Measurements from ENCODE around the gene ARHGAP18.

Gene ARHGAP18

GRCh38 chr6:129609635-129610034 is 100.3 kb downstream of the ARHGAP18 start:
- DNase-seq: no peak

- DNase-seq: no peak
Measured at GRCh38 chr6:129608886-129609537, 101.0 kb downstream of the ARHGAP18 start.

- DNase-seq: no peak
Measured at GRCh38 chr6:129607581-129608186, 102.3 kb downstream of the ARHGAP18 start.

DNA sequence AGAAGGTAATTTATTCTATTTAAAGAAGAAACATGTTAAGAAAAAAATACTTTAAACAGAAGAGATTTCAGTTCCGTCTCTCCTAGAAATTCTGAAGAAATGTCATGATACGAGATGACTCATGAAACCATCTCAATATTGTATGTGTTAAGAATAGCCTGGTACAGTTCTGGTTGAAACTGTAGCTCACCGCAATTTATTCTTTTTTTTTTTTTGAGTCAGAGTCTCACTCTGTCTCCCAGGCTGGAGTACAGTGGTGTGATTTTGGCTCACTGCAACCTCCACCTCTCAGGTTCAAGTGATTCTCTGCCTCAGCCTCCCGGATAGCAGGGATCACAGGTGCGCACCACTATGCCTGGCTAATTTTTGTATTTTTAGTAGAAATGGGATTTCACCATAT is 103.3 kb downstream of the ARHGAP18 start:
- DNase-seq: peak; percentile 92

- peak; percentile 73 for DNase-seq
Measured at GRCh38 chr6:129605967-129606366, 104.0 kb downstream of the ARHGAP18 start.

- DNase-seq: no peak
Measured at GRCh38 chr6:129605095-129605494, 104.9 kb downstream of the ARHGAP18 start.

DNA sequence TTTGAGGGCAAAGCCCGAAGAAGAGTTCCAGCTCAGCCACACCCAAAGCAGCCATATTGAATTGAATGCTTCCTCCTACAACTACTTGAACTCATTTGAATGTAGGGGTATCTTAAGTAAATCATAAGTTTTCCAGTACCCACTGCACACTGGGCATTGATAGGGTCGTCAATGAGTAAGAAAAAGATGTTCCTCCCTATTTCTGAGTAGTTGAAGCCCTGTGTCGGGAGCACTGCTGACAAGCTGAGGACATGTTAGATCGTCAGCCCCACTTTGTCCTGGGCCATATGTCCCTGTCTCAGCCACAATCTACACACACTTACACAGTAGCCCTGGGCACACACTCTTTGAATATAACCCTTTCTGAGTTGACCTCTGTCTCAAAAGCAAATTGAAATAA is 105.7 kb downstream of the ARHGAP18 start:
- DNase-seq: no peak

GRCh38 chr6:129603741-129604140 is 106.2 kb downstream of the ARHGAP18 start:
- DNase-seq: peak; percentile 59

DNA sequence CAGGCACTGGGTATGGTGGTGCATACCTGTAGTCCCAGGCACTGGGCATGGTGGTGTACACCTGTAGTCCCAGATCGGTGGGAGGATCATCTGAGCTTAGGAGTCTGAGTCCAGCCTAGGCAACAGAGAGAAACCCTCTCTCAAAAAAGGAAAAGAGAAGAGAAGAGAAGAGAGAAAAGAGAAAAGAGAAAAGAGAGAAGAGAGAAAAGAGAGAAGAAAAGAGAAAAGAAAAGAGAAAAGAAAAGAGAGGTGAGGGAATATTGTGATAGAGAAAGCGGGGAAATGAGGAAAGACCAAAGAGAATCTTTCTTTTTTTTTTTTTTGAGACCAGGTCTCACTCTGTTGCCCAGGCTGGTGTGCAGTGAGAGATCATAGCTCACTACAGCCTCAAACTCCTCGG is 108.7 kb downstream of the ARHGAP18 start:
- no peak for DNase-seq

DNA sequence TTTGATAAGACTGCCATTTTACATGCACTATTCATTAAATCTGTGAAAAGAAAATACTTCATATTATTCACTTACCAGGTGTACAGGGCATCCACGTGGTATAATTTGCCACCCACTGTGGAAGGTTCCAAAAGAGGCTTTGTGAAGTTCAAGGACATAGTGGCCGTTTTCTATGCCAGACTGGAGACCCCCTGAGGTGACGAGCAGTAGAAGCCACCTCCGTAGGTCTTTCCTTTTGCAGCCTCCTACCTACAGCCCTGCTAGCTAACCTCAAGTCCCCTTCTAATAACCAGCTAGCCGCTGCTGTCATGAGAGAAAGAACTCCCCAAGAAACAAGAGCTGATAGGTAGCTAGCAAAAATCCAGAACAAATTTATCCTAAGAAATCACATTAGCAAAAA is 110.5 kb downstream of the ARHGAP18 start:
- no peak for DNase-seq

- peak; percentile 60 for DNase-seq
Measured at GRCh38 chr6:129598244-129599187, 111.5 kb downstream of the ARHGAP18 start.

- DNase-seq: no peak
Measured at GRCh38 chr6:129597023-129597713, 112.8 kb downstream of the ARHGAP18 start.

GRCh38 chr6:129596522-129596921 is 113.5 kb downstream of the ARHGAP18 start:
- no peak for DNase-seq

GRCh38 chr6:129593233-129593564 is 116.8 kb downstream of the ARHGAP18 start:
- no peak for DNase-seq

DNA sequence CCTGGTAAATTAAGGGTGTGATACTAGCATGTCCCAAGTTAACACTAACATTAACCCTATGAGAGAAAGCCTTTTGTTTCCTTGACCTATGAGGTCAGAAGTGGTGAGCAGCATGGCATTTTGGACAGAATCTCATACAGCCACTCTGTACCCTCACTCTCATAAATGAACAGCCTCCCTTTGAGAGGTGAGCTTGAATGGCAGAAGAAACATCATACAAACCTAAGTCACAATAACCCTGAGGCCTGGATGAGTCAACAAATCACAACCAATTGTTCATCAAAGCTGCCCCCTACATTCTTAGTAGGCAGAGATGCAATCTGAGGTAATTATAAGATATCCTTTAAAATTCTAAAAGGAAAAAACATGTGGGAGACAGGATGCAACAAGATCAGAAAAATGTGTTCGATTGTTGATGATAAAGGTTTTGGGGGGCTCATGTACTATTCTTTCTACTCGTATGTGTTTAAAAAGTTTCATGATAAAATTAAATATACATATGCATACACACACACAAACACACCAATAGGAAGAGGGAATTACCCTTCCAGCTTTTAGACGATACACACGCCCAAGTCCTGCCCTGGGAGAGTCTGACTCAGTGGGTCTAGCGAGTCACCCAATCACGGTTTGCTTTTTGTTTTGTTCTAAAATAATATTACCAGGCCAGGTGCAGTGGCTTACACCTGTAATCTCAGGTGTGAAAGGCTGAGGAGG is 117.3 kb downstream of the ARHGAP18 start:
- no peak for DNase-seq

- DNase-seq: no peak
Measured at GRCh38 chr6:129590408-129591022, 119.5 kb downstream of the ARHGAP18 start.

DNA sequence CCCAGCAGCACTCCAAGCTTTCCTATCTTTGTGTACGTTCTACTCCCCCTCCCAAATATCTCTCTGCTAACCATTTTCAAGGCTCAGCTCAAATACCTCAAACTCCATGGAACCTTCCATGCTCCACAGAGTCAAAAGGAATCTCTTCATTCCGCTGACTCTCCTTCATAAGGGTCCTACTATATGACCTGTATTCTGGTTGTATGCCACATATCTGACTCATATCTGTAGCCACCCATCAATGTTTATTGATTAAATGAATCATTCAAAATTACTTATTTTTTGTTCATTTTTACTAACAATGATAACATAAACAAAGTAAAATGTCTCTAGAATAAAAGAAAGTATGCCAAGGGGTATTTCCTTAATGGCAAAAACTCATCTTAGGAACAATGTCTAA is 123.2 kb downstream of the ARHGAP18 start:
- DNase-seq: no peak

DNA sequence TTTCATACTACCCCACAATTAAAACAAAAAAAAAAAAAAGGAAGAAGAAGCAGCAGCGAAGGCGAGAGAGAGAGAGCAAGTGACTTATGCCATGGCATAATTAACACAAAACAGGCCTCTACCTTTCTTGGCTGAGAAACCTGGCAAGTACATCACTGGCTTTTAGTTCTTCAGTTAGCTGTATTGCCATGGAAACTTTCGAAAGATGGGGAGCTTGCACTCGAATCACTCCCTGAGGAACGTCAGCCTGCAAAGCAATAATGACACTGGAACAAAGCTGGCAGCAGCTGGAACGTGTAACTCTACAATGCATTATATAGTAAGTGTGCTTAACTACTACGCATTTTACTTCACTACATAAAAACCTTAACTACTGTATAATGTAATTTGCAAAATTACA is 126.1 kb downstream of the ARHGAP18 start:
- DNase-seq: no peak

DNA sequence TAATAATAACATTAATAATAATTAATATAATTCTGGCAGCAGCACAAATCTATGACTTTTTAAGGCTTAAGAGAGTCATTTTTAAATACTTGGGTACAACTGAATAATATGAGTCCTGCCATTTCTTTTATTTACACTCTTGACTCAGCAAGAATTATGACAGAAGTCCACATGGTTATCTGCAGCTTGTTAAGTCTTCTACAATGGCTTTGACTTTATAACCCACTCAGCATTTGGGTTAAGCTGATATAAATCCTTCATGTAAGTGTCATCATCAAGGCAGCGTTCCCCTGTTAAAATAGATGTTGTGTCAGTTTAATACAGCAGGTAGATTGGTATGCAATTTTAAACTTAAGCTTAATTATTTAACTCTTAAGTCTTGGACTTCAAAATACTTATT is 131.7 kb downstream of the ARHGAP18 start:
- no peak for DNase-seq

DNA sequence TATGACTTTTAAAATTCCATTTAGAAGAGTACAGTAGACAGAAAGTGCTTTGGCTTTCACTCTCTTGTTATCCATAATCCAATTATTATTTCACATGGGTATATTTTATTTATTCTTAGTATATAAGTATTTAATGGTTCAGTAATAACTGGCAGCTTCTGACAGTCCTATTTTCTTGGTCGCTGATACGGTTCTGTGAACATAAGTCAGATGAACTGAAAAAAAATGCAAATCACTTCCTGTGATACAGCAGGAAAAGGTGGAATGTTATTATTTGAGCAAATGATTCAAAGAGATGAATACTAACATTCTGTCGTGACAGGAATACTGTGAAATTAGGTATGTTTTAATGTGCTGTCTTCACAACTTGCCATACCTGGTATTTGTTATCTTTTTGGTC is 132.3 kb downstream of the ARHGAP18 start:
- no peak for DNase-seq

- no peak for DNase-seq
Measured at GRCh38 chr6:129576456-129576855, 133.5 kb downstream of the ARHGAP18 start.
